Measurements from ENCODE around the gene NT5C1A. TPM values are rescaled to one million over a fixed set of nuclear protein-coding genes. Genes with fewer than 3 reads are reported as not detected.

NT5C1A gene
- total RNA-seq, 2 experiments from 2014 or later = not detected

GRCh38 chr1:39690794-39691382, 19.0 kb upstream of the NT5C1A start:
- Histone ChIP-seq H3K4me2 (ENCODE audit: low read length) (peak overlapping the region; percentile 64), H3K27ac (ENCODE audit: low read depth, low read length, poor library complexity, severe bottlenecking) (no peak overlapping the region), H2AFZ (ENCODE audit: low read length) (no peak overlapping the region), H3K79me2 (ENCODE audit: insufficient read depth, low read depth, low read length) (no peaks in the 10 kb centered on the region), H3K4me3 (ENCODE audit: low read depth, low read length, poor library complexity, severe bottlenecking) (peak overlapping the region; percentile 53), H3K36me3 (ENCODE audit: insufficient read depth, low read length) (no peaks in the 10 kb centered on the region), H3K9me2 (ENCODE audit: insufficient read depth, low read length) (no peaks in the 10 kb centered on the region), H4K20me1 (ENCODE audit: insufficient read depth, low read length) (no peaks in the 10 kb centered on the region), H3K4me1 (ENCODE audit: insufficient read depth, low read length, poor library complexity, severe bottlenecking) (no peaks in the 10 kb centered on the region), H3K9me3 (ENCODE audit: low read length) (no peaks in the 10 kb centered on the region)
- ChIA-PET CTCF (ENCODE audit: unreplicated experiment) (no interaction called here), POLR2A (no interaction called here)
- TF ChIP-seq EZH2phosphoT487 (IDR thresholded peaks at IDR 0.05; ENCODE audit: borderline replicate concordance, low read depth, low read length) = no peak
- no peak for TF ChIP-seq CTCF (conservative IDR thresholded peaks at IDR 0.05; ENCODE audit: low read length)
- intact Hi-C loops (cut with micrococcal nuclease; ENCODE audit: unreplicated experiment) = no loop called here
- no TSS peak for BruUV-seq (replicated peaks)
- DNase-seq (ENCODE audit: low spot score) = no peak

GRCh38 chr1:39690225-39690624, 18.3 kb upstream of the NT5C1A start:
- Histone ChIP-seq H3K9me3 (ENCODE audit: low read length) (no peaks in the 10 kb centered on the region), H3K79me2 (ENCODE audit: insufficient read depth, low read depth, low read length) (no peaks in the 10 kb centered on the region), H3K4me2 (ENCODE audit: low read length) (no peak overlapping the region), H2AFZ (ENCODE audit: low read length) (no peak overlapping the region), H4K20me1 (ENCODE audit: insufficient read depth, low read length) (no peaks in the 10 kb centered on the region), H3K36me3 (ENCODE audit: insufficient read depth, low read length) (no peaks in the 10 kb centered on the region), H3K27ac (ENCODE audit: low read depth, low read length, poor library complexity, severe bottlenecking) (no peak overlapping the region), H3K9me2 (ENCODE audit: insufficient read depth, low read length) (no peaks in the 10 kb centered on the region), H3K4me1 (ENCODE audit: insufficient read depth, low read length, poor library complexity, severe bottlenecking) (no peaks in the 10 kb centered on the region), H3K4me3 (ENCODE audit: low read depth, low read length, poor library complexity, severe bottlenecking) (no peak overlapping the region)
- intact Hi-C loops (cut with micrococcal nuclease; ENCODE audit: unreplicated experiment) = no loop called here
- CTCF ChIA-PET (ENCODE audit: unreplicated experiment) = no interaction called here
- POLR2A ChIA-PET = no interaction called here
- no TSS peak for BruUV-seq (replicated peaks)
- no peak for DNase-seq (ENCODE audit: low spot score)
- TF ChIP-seq CTCF (conservative IDR thresholded peaks at IDR 0.05; ENCODE audit: low read length) = no peak

GRCh38 chr1:39689635-39690034, 17.7 kb upstream of the NT5C1A start:
- Histone ChIP-seq H3K9me3 (ENCODE audit: low read length) (no peaks in the 10 kb centered on the region), H3K36me3 (ENCODE audit: insufficient read depth, low read length) (no peaks in the 10 kb centered on the region), H3K79me2 (ENCODE audit: insufficient read depth, low read depth, low read length) (no peaks in the 10 kb centered on the region), H3K4me2 (ENCODE audit: low read length) (no peak overlapping the region), H3K4me1 (ENCODE audit: insufficient read depth, low read length, poor library complexity, severe bottlenecking) (no peaks in the 10 kb centered on the region), H3K27ac (ENCODE audit: low read depth, low read length, poor library complexity, severe bottlenecking) (no peak overlapping the region), H2AFZ (ENCODE audit: low read length) (no peak overlapping the region), H3K4me3 (ENCODE audit: low read depth, low read length, poor library complexity, severe bottlenecking) (no peak overlapping the region), H4K20me1 (ENCODE audit: insufficient read depth, low read length) (no peaks in the 10 kb centered on the region), H3K9me2 (ENCODE audit: insufficient read depth, low read length) (no peaks in the 10 kb centered on the region)
- CTCF ChIA-PET (ENCODE audit: unreplicated experiment) = no interaction called here
- no peak for DNase-seq (ENCODE audit: low spot score)
- no TSS peak for BruUV-seq (replicated peaks)
- POLR2A ChIA-PET = interaction anchor here (0.6 kb wide), 2 partner anchors 14 to 265 kb away, joined by 3 read pairs; no protein-coding TSS in a partner anchor
- intact Hi-C loops (cut with micrococcal nuclease; ENCODE audit: unreplicated experiment) = no loop called here
- TF ChIP-seq EZH2phosphoT487 (IDR thresholded peaks at IDR 0.05; ENCODE audit: borderline replicate concordance, low read depth, low read length) (no peak), CTCF (conservative IDR thresholded peaks at IDR 0.05; ENCODE audit: low read length) (no peak)

All from OCI-LY7 (cell line).